ENCODE results near the gene RASAL1. TPM values are rescaled to one million over a fixed set of nuclear protein-coding genes. Genes with fewer than 3 reads are reported as not detected.

The RASAL1 gene
- total RNA-seq, 1 experiment from 2014 or later = 16.0 TPM

- no peak for ATAC-seq
- Histone ChIP-seq H3K27me3 (ENCODE audit: insufficient read depth, low read length) (no peaks in the 10 kb centered on the region), H3K9me3 (ENCODE audit: control insufficient read depth in 1 of 2, insufficient read depth in 1 of 2, low read depth in 1 of 2, low read length in 2 of 2) (no peaks in the 10 kb centered on the region), H3K4me3 (replicated peaks in 1 of 2; ENCODE audit: low read depth in 1 of 2, low read length in 2 of 2) (no peak overlapping the region), H3K4me2 (ENCODE audit: low read length) (no peak overlapping the region), H3K4me1 (ENCODE audit: control insufficient read depth in 1 of 2, insufficient read depth in 2 of 2, low read length in 2 of 2) (no peaks in the 10 kb centered on the region), H4K20me1 (ENCODE audit: insufficient read depth) (no peaks in the 10 kb centered on the region), H3K9me2 (ENCODE audit: insufficient read depth) (no peaks in the 10 kb centered on the region), H3K27ac (ENCODE audit: low read depth, low read length) (no peak overlapping the region), H2AFZ (ENCODE audit: low read depth, low read length, poor library complexity, severe bottlenecking) (no peak overlapping the region), H3K79me2 (ENCODE audit: insufficient read depth, low read length) (no peaks in the 10 kb centered on the region), H3K36me3 (ENCODE audit: control insufficient read depth in 1 of 2, insufficient read depth in 2 of 2, low read length in 2 of 2) (no peaks in the 10 kb centered on the region), H3K9ac (ENCODE audit: low read length) (no peak overlapping the region)
- BruUV-seq (replicated peaks) = no TSS peak
- CTCF ChIA-PET = no interaction called here
- TF ChIP-seq ELF1 (IDR thresholded peaks at IDR 0.05; ENCODE audit: borderline replicate concordance, low read depth) (no peak), FOSL1 (IDR thresholded peaks at IDR 0.05; ENCODE audit: low read depth) (no peak), ZNF274 (IDR thresholded peaks at IDR 0.05; ENCODE audit: low read depth, low read length) (no peak), EZH2phosphoT487 (IDR thresholded peaks at IDR 0.05; ENCODE audit: borderline replicate concordance) (no peak), POLR2AphosphoS5 (IDR thresholded peaks at IDR 0.05; ENCODE audit: low read depth, low read length) (no peak)
- TF ChIP-seq, protein P1, sequence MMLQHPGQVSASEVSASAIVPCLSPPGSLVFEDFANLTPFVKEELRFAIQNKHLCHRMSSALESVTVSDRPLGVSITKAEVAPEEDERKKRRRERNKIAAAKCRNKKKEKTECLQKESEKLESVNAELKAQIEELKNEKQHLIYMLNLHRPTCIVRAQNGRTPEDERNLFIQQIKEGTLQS (IDR thresholded peaks at IDR 0.05) = no peak
- intact Hi-C loops (cut with micrococcal nuclease) = no loop called here
- RAD21 ChIA-PET (ENCODE audit: low non-redundant PET in 1 of 2, low total read pairs in 2 of 2, uncharacterized antibody in 2 of 2, unreplicated experiment in 2 of 2) = no interaction called here
- POLR2A ChIA-PET = no interaction called here
- no peak for DNase-seq (ENCODE audit: low read depth, low spot score)
Measured at GRCh38 chr12:113077859-113078255, 57.7 kb downstream of the RASAL1 start.

- Histone ChIP-seq H3K9ac (ENCODE audit: low read length) (no peak overlapping the region), H3K36me3 (ENCODE audit: control insufficient read depth in 1 of 2, insufficient read depth in 2 of 2, low read length in 2 of 2) (no peaks in the 10 kb centered on the region), H3K79me2 (ENCODE audit: insufficient read depth, low read length) (no peaks in the 10 kb centered on the region), H3K9me3 (ENCODE audit: control insufficient read depth in 1 of 2, insufficient read depth in 1 of 2, low read depth in 1 of 2, low read length in 2 of 2) (no peaks in the 10 kb centered on the region), H3K4me1 (ENCODE audit: control insufficient read depth in 1 of 2, insufficient read depth in 2 of 2, low read length in 2 of 2) (no peaks in the 10 kb centered on the region), H3K4me3 (replicated peaks in 1 of 2; ENCODE audit: low read depth in 1 of 2, low read length in 2 of 2) (no peak overlapping the region), H3K4me2 (ENCODE audit: low read length) (no peak overlapping the region), H3K9me2 (ENCODE audit: insufficient read depth) (no peaks in the 10 kb centered on the region), H3K27me3 (ENCODE audit: insufficient read depth, low read length) (no peaks in the 10 kb centered on the region), H3K27ac (ENCODE audit: low read depth, low read length) (no peak overlapping the region), H4K20me1 (ENCODE audit: insufficient read depth) (no peaks in the 10 kb centered on the region), H2AFZ (ENCODE audit: low read depth, low read length, poor library complexity, severe bottlenecking) (no peak overlapping the region)
- no peak for ATAC-seq
- intact Hi-C loops (cut with micrococcal nuclease) = no loop called here
- POLR2A ChIA-PET = no interaction called here
- DNase-seq (ENCODE audit: low read depth, low spot score) = no peak
- CTCF ChIA-PET = no interaction called here
- RAD21 ChIA-PET (ENCODE audit: low non-redundant PET in 1 of 2, low total read pairs in 2 of 2, uncharacterized antibody in 2 of 2, unreplicated experiment in 2 of 2) = no interaction called here
- TF ChIP-seq SIN3A (IDR thresholded peaks at IDR 0.05; ENCODE audit: low read depth) (no peak), POLR2A (IDR thresholded peaks at IDR 0.05; ENCODE audit: borderline replicate concordance, extremely low read depth, insufficient read depth, insufficient read length) (no peak), SP1 (IDR thresholded peaks at IDR 0.05; ENCODE audit: low read depth) (no peak), REST (IDR thresholded peaks at IDR 0.05; ENCODE audit: low read depth) (no peak), CTCF (IDR thresholded peaks at IDR 0.05 in 2 of 3, conservative IDR thresholded peaks at IDR 0.05 in 1 of 3; ENCODE audit: borderline replicate concordance in 1 of 3, insufficient read depth in 1 of 3, low read depth in 2 of 3, low read length in 2 of 3) (no peak), ZFX (IDR thresholded peaks at IDR 0.05) (no peak), MAX (IDR thresholded peaks at IDR 0.05) (no peak)
- TF ChIP-seq, protein P1 (IDR thresholded peaks at IDR 0.05) = no peak
- BruUV-seq (replicated peaks) = no TSS peak
Measured at GRCh38 chr12:113077057-113077858, 58.3 kb downstream of the RASAL1 start.
